ENCODE data around the gene EGFR.

Gene EGFR

DNA sequence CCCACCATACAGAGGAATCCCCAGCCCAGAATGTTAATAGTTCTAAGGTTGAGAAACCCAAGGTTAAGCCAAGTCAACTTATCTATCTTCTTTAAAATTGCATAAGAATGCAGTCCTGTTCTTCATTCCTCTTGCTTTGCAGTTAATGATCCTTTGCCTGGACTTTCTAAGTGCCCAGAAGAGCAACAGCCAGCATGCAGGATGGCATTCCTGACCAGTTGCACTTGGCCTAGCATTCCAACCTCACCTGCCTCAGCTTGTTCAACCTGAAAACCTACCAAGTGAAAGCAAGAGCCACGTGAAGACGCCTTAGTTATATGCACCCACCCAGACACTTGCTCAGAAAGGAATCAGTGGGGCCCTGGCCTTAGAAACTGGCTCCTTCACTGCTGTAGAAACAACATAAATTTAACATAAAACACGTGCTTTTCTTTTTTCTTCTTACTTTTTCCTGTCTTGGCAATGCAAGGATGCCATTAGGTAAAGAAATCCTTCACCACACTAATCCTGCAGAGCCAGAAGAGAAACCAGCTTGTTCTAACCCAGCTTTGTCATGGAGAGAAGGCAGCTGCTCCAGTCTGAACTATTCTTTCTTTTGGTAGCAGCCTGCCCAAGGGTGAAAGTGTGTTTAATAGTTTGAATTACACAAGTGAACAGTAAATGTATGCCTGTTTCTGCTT, 25.0 kb downstream of the EGFR start:
- no peaks in the 10 kb centered on the region for H3K27me3 Mint-ChIP-seq
- H3K27ac Mint-ChIP-seq, result no peak overlapping the region
- H3K4me3 Mint-ChIP-seq, result no peak overlapping the region
- no peaks in the 10 kb centered on the region for H3K4me1 Mint-ChIP-seq (ENCODE audit: low read depth)
- H3K9me3 Mint-ChIP-seq (ENCODE audit: low read depth), result no peaks in the 10 kb centered on the region
- no peaks in the 10 kb centered on the region for H3K36me3 Mint-ChIP-seq

DNA sequence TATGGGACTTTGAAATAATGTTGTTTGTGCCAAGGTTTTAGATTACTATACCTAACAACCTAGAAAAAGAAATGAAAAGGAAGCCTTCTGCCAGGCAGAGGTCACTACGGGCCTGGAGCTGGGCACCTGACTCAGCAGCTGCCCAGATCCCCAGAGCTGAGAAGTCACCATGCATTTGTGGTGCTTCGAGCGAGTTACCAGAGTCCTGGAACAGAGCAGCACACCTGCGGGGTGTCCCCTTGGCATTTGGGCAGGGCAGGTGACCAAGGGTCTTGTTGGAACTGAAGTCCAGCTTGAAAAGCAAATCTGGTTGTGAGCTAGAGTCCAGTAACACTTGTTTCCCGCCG, 25.5 kb downstream of the EGFR start:
- Mint-ChIP-seq H3K36me3 (no peaks in the 10 kb centered on the region), H3K9me3 (ENCODE audit: low read depth) (no peaks in the 10 kb centered on the region), H3K27me3 (no peaks in the 10 kb centered on the region), H3K4me3 (no peak overlapping the region), H3K27ac (no peak overlapping the region), H3K4me1 (ENCODE audit: low read depth) (no peaks in the 10 kb centered on the region)

DNA sequence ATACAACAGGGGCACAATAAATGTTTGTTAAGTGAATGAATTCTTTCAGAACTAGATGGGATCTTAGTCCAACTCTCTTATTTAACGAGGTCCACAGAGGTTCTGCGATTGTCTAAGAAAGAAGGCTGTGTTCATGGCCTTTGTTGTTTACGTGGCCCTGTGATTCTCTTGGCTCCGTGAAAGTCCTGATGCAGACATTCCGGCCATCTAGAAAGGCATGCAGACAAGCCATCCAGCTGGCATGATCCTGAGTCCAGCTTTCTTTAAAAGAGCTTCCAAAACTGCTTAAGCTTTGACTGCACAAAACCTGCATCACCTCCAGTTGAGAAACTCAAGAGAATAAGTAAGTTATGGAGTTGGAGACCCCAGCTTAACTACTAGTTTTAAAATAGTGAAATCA, 26.0 kb downstream of the EGFR start:
- H3K9me3 Mint-ChIP-seq (ENCODE audit: low read depth), result no peaks in the 10 kb centered on the region
- no peaks in the 10 kb centered on the region for H3K36me3 Mint-ChIP-seq
- no peaks in the 10 kb centered on the region for H3K27me3 Mint-ChIP-seq

DNA sequence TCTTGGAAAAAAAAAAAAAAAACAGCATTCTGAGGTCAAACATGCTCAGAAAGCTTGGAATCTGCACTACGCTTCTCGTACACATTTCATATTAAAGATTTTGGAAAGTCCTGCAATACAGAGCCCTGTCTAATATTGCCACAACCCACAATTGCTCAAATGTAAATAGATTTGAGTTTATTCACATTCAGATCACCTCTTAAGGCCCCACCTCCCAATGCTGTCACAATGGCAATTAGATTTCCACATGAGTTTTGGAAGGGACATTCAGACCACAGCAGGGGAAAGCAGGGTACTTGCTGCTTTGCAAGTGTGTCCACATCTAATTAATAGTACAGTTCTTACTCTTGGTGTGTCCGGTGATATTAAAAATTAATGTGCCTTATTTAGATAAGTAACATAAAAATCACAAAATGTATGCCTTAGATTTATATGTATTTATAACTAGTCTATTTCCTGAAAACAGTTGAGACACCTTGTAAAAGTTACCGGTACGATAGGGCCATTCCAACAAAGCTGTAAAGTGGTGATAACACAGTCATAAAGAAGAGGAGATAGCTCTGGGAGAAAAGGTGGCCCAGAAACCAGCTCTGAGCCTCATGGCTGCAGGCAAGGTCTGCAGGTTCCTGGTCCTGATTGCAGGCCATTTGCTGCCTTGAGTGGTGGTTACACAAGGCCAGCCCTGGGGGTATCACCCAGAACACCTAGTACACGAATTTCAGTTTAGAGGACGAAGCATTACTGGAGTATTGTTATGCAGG, 27.9 kb downstream of the EGFR start:
- H3K27me3 Mint-ChIP-seq, result no peaks in the 10 kb centered on the region
- H3K27ac Mint-ChIP-seq, result no peak overlapping the region
- H3K9me3 Mint-ChIP-seq (ENCODE audit: low read depth), result no peaks in the 10 kb centered on the region
- H3K36me3 Mint-ChIP-seq, result no peaks in the 10 kb centered on the region
- no peaks in the 10 kb centered on the region for H3K4me1 Mint-ChIP-seq (ENCODE audit: low read depth)
- H3K4me3 Mint-ChIP-seq, result no peak overlapping the region

More for the DNA sequence above, 26.0 kb downstream of the EGFR start:
- no peak overlapping the region for H3K4me3 Mint-ChIP-seq
- no peak overlapping the region for H3K27ac Mint-ChIP-seq
- H3K4me1 Mint-ChIP-seq (ENCODE audit: low read depth), result no peaks in the 10 kb centered on the region

DNA sequence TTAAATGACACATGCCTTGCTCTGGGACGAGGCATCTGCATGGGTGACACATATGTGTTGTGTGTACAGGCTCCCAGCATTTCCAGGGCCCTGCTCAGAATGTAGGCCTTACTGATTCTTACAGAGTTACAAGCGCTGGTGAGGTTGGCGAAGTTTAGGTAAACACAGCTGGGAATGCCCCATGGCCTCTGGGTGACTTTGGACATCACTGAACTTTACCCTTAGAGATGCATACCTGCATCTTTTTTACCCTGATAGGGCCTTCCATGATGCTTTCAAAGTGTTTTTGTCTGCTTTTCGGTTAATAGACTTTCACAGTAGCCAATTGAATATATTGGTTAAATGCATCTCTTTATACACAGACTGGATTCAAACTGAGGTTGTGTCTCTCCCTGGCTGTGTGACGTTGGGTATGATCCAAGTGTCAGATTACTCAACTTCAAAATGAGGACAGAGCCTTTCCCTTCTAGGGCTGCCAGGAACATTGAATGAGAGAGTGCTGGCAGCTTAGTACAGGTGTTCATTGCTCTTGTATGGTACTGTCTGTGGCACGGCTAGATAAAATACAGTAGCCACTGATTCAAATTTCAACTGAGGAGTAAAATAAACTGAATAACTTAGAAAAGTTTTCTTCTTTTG, 29.5 kb downstream of the EGFR start:
- Mint-ChIP-seq H3K4me3 (no peak overlapping the region), H3K27ac (no peak overlapping the region), H3K36me3 (no peaks in the 10 kb centered on the region), H3K9me3 (ENCODE audit: low read depth) (no peaks in the 10 kb centered on the region), H3K27me3 (no peaks in the 10 kb centered on the region), H3K4me1 (ENCODE audit: low read depth) (no peaks in the 10 kb centered on the region)

DNA sequence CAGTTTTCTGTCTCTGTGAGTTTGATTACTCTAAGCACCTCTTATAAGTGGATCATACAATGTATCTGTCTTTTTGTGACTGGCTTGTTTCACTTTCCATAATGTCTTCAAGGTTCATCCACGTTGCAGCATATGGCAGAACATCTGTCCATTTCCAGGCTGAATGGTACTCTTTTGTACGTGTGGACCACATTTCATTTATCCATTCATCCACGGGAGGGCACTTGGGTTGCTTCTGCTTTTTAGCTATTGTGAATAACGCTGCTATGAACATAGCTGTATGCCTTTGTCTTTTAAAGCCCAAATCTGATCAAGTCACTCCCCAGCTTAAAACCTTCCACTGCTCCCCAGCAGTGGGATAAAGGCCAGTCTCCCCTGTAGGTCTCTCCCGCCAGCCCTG, 31.5 kb downstream of the EGFR start:
- H3K4me3 Mint-ChIP-seq, result no peak overlapping the region
- no peak overlapping the region for H3K27ac Mint-ChIP-seq
- H3K9me3 Mint-ChIP-seq (ENCODE audit: low read depth), result no peaks in the 10 kb centered on the region
- H3K27me3 Mint-ChIP-seq, result no peaks in the 10 kb centered on the region
- no peaks in the 10 kb centered on the region for H3K4me1 Mint-ChIP-seq (ENCODE audit: low read depth)
- H3K36me3 Mint-ChIP-seq, result no peaks in the 10 kb centered on the region

DNA sequence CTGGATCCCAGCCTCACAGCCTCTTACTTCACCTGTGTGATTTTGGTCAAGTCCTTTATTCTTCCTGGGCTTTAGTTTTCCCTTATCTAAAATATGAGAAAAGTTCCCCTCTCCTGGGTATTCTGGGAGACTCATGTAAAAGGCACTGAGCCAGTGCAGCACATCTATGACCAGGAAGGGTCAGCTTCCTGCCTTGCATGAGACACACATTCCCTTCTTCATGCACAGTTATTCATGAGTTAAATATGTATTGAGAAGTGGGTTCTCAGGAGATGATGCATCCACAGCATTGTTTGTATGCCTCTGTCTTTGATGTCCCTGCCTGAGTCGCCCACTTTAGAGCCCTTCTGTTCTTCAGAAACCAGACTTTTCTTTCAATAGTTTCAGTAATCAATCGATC, 33.3 kb downstream of the EGFR start:
- Mint-ChIP-seq H3K4me1 (ENCODE audit: low read depth) (no peaks in the 10 kb centered on the region), H3K36me3 (no peaks in the 10 kb centered on the region), H3K4me3 (no peak overlapping the region), H3K27me3 (no peaks in the 10 kb centered on the region), H3K9me3 (ENCODE audit: low read depth) (no peaks in the 10 kb centered on the region), H3K27ac (no peak overlapping the region)

DNA sequence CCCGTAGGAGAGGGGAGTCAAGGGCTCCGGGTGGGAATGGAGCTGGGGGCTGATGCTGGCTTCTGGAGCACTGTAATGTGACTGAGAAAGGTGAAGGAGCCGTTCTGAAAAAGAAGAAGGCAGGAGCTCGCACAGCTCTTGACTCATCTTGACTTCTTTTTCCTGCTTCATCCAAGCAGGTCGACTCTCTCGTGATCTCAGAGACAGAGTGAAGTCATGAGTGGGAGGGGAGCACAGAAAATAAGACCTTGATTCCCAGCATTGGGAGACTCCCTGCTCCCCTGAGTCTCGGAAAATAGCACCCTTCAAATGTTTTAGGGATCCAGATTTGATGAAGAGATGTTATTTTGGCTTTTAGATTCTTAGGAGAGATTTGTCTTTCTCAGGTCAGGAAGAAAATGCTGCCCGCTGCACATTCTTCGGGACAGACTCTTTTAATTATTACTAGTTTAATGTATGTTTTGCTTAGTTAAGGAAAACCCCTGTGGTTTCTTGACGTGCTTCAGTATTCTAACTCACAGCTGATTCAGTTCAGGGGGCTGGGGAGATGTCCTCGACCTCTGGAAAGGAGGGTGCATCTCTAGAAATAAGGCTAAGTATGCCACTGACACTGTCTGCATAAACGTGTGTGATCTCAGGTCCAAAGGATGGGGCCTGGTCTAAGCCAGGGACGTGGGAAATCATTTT, 34.1 kb downstream of the EGFR start:
- Mint-ChIP-seq H3K4me3 (no peak overlapping the region), H3K9me3 (ENCODE audit: low read depth) (no peaks in the 10 kb centered on the region)

DNA sequence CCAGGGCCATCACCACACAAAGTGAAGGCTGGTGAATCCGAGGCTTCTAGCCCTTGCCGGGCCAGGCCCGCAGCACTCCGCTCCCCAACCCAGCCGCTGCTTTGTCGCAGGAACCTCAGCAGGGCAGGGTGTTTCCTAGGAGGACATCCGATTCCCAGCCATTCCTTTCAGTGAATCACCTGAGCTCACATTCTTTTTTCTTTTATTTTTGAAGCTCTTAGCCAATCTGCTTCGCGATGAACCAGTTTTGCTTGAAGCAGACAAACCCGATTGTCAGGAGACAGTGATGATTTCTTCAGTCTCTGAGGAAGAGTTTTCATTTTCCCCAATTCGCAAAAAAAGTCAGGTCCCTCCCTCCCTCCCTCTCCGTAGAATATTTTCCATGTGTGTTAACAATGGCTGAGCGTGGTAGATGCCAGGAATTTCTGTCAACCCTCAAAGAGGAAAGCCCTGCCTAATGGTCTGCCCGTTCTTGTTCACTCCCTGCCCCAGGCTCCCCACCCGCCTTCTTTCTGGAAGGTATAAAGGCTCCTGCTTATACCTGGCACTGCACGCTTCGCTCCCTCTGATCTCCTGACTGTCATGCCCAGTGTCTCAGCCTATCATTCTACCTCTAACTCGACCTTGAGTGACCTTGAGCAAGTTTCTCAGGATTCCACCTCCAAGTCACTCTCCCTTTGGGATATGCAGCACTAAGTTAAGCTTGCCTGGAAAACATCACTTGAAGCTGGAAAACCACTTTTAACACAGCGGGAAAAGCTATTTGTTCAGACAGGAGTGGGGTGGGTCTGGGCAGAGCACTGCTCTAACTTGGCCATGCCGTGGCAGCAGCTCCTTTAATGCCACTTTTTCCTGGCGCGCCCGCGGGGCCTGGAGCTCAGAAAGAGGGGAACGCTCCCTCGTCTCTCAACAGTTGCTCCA, 35.1 kb downstream of the EGFR start:
- Mint-ChIP-seq H3K9me3 (ENCODE audit: low read depth) (no peaks in the 10 kb centered on the region), H3K36me3 (no peaks in the 10 kb centered on the region), H3K4me3 (no peak overlapping the region), H3K27ac (no peak overlapping the region), H3K4me1 (ENCODE audit: low read depth) (no peaks in the 10 kb centered on the region), H3K27me3 (no peaks in the 10 kb centered on the region)

More for the DNA sequence above, 34.1 kb downstream of the EGFR start:
- Mint-ChIP-seq H3K36me3 (no peaks in the 10 kb centered on the region), H3K27ac (no peak overlapping the region), H3K27me3 (no peaks in the 10 kb centered on the region), H3K4me1 (ENCODE audit: low read depth) (no peaks in the 10 kb centered on the region)

DNA sequence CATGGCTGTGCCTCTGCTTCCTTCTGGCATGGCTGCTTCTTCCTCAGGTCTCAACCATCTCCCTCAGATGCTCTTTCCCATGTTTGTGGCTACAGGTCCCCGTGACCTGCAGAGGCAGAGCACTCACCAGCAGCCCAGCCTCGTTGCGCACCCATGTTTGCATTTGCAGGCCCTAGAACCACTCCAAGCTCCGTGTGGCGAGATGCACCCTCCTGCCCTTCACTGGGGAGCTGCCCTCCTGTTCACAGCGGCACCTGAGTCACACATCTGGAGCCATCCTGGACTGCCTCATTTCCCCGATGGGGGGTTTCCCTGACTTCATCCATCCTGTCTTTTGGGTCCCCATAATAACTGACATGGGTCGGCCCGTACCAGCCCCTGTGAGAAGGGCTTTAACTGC, 35.9 kb downstream of the EGFR start:
- Mint-ChIP-seq H3K27ac (no peak overlapping the region), H3K4me3 (no peak overlapping the region), H3K27me3 (no peaks in the 10 kb centered on the region), H3K4me1 (ENCODE audit: low read depth) (no peaks in the 10 kb centered on the region), H3K36me3 (no peaks in the 10 kb centered on the region), H3K9me3 (ENCODE audit: low read depth) (no peaks in the 10 kb centered on the region)

DNA sequence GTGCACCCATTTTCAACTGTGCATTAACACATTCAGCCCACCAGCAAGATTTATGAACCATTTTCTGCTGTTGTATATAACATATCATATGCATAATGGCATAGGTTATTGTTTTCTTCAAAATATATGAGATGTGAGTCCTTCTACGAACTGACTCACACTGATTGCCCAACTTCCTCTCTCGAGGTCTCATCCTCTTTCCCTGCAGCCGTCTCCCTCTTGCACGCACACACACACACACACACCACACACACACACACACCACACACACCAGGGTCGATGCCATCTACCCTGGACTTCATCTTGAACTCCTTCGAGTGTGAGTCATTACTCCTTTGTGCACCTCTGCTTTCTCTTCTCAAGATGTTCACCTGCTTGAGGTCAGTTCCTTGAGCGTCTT, 36.7 kb downstream of the EGFR start:
- Mint-ChIP-seq H3K4me3 (no peak overlapping the region), H3K27me3 (no peaks in the 10 kb centered on the region), H3K4me1 (ENCODE audit: low read depth) (no peaks in the 10 kb centered on the region), H3K9me3 (ENCODE audit: low read depth) (no peaks in the 10 kb centered on the region), H3K27ac (no peak overlapping the region), H3K36me3 (no peaks in the 10 kb centered on the region)

DNA sequence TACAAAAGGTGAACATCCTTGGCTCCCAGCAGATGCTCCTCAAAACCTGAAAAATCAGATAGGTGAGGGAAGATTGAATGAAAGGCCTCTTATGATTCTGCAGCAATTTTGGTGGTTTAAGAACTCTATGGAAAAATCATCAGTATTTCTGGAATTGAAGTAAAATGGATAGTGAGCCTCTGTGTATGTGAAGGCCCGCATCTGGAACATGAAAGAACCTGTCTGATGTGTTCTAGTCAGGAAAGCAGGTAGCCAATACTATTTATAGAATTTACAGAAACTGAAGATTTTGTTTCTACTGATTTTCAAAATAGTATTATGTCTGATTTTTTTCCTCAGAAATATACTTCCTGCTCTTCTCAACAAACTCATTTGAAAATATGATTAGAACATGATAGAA, 37.3 kb downstream of the EGFR start:
- H3K27me3 Mint-ChIP-seq, result no peaks in the 10 kb centered on the region
- no peaks in the 10 kb centered on the region for H3K9me3 Mint-ChIP-seq (ENCODE audit: low read depth)
- H3K4me3 Mint-ChIP-seq, result no peak overlapping the region
- H3K4me1 Mint-ChIP-seq (ENCODE audit: low read depth), result no peaks in the 10 kb centered on the region
- H3K27ac Mint-ChIP-seq, result no peak overlapping the region
- no peaks in the 10 kb centered on the region for H3K36me3 Mint-ChIP-seq

DNA sequence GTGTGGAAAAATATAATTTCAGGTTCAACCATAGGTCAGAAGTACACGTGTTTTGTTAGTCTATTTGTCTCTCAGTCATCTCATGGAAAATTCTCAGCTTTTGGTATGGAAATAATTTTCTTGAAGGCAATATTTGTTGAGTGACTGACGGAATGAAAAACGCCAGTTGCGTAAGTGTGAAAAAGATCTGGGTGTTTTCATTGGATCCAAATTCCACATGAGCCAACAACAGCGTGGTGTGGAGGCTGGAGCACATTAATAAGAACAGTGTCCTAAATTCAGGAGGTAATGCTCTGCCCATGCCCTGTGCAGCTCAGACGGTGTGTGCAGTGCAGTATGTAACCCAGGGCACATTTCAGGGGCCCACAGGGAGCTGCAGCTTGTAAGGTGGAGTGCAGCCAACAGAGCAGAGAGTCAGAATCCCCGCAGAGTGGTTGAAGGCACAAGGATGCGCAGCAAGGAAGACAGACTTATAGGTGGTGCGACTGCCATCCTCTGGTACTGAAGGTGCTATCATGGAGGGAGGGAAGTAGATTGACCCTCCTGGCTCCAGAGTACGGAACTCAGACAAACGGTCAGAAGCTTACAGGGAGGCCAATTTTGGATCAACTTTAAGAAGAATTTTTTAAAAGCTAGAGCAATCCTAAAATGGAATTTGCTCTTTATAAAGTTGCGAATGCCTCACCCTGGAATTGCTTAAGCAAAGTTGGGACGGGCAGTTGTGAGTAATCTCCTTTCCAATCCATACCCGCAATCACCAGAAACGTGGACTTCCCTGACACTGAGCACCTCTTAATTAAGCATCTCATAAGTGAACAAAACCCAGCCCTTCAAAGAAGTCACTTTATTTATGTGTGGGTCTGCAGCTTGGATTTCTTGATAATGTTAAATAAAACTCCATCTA, 38.0 kb downstream of the EGFR start:
- H3K4me3 Mint-ChIP-seq, result no peak overlapping the region
- no peaks in the 10 kb centered on the region for H3K36me3 Mint-ChIP-seq
- H3K9me3 Mint-ChIP-seq (ENCODE audit: low read depth), result no peaks in the 10 kb centered on the region
- H3K27ac Mint-ChIP-seq, result no peak overlapping the region
- H3K4me1 Mint-ChIP-seq (ENCODE audit: low read depth), result no peaks in the 10 kb centered on the region
- H3K27me3 Mint-ChIP-seq, result no peaks in the 10 kb centered on the region

DNA sequence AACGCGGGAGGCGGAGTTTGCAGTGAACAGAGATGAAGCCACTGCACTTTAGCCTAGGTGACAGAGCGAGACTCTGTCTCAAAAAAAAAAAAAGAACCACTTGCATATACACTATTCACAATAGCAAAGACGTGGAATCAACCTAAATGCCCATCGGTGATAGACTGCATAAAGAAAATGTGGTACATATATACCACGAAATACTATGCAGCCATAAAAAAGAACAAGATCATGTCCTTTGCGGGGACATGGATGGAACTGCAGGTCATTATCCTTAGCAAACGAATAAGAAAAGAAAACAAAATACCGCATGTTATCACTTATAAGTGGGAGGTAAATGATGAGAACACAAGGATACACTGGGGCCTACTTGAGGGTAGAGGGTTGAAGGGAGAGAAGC, 39.5 kb downstream of the EGFR start:
- no peaks in the 10 kb centered on the region for H3K36me3 Mint-ChIP-seq
- no peaks in the 10 kb centered on the region for H3K9me3 Mint-ChIP-seq (ENCODE audit: low read depth)
- H3K27me3 Mint-ChIP-seq, result peaks cover 6% of the 10 kb centered on the region
- no peak overlapping the region for H3K4me3 Mint-ChIP-seq
- no peak overlapping the region for H3K27ac Mint-ChIP-seq
- no peaks in the 10 kb centered on the region for H3K4me1 Mint-ChIP-seq (ENCODE audit: low read depth)
